Muscle of arm (tissue), 12 donors: Measurements from ENCODE around the gene APBA1. TPM values are rescaled to one million over a fixed set of nuclear protein-coding genes. Genes with fewer than 3 reads are reported as not detected.
A peak's percentile ranks its signal among the peaks of the same experiment; 100 is the strongest.

Experiments used
- DNase-seq: peaks from one replicate; pipeline ENCODE4 v3.0.0-alpha.2; 2013
- polyA plus RNA-seq, 12 donors: library from polyadenylated mRNA; unstranded; fragments of 120-200 nt; gene quantifications; one replicate each; pipeline ENCODE4 v1.2.1, GENCODE V29; 2013; ENCODE audit not compliant: insufficient read length in 12 of 12

The APBA1 gene
- polyA plus RNA-seq, 12 donors, result 5.7 to 19.9 (median 8.5) TPM; not detected in 1

GRCh38 chr9:69532396-69532795, 139.8 kb downstream of the APBA1 start:
- DNase-seq, result no peak

- DNase-seq, result no peak
These were observed 144.7 kb downstream of the APBA1 start for GRCh38 chr9:69527454-69527853.

- DNase-seq, result no peak
These were observed 145.5 kb downstream of the APBA1 start for GRCh38 chr9:69526699-69527098.

GRCh38 chr9:69519470-69520240, 152.5 kb downstream of the APBA1 start:
- DNase-seq, result no peak

GRCh38 chr9:69516353-69517322, 155.5 kb downstream of the APBA1 start:
- no peak for DNase-seq

- DNase-seq, result no peak
These were observed 156.4 kb downstream of the APBA1 start for GRCh38 chr9:69515810-69516209.

- DNase-seq, result no peak
These were observed 158.9 kb downstream of the APBA1 start for GRCh38 chr9:69513141-69513820.

GRCh38 chr9:69504058-69504457, 168.1 kb downstream of the APBA1 start:
- DNase-seq, result no peak

GRCh38 chr9:69502671-69503301, 169.4 kb downstream of the APBA1 start:
- no peak for DNase-seq

GRCh38 chr9:69500896-69501295, 171.3 kb downstream of the APBA1 start:
- DNase-seq, result peak; percentile 7

- DNase-seq, result no peak
These were observed 172.2 kb downstream of the APBA1 start for GRCh38 chr9:69499959-69500358.

GRCh38 chr9:69499407-69499806, 172.8 kb downstream of the APBA1 start:
- DNase-seq, result no peak

- DNase-seq, result no peak
These were observed 173.7 kb downstream of the APBA1 start for GRCh38 chr9:69498470-69498869.

- no peak for DNase-seq
These were observed 174.4 kb downstream of the APBA1 start for GRCh38 chr9:69497816-69498215.

GRCh38 chr9:69496846-69497450, 175.2 kb downstream of the APBA1 start:
- DNase-seq, result no peak

GRCh38 chr9:69495296-69495695, 176.9 kb downstream of the APBA1 start:
- DNase-seq, result no peak

GRCh38 chr9:69494763-69495162, 177.4 kb downstream of the APBA1 start:
- no peak for DNase-seq

- no peak for DNase-seq
These were observed 178.0 kb downstream of the APBA1 start for GRCh38 chr9:69494208-69494607.

GRCh38 chr9:69486498-69486897, 185.7 kb downstream of the APBA1 start:
- no peak for DNase-seq

GRCh38 chr9:69485466-69485865, 186.7 kb downstream of the APBA1 start:
- DNase-seq, result no peak

- no peak for DNase-seq
These were observed 188.2 kb downstream of the APBA1 start for GRCh38 chr9:69483886-69484422.
